ENCODE results near the gene RGS3.

GRCh38 chr9:113566712-113567071 lies 103.2 kb downstream of the RGS3 start:
- TF ChIP-seq PATZ1 (CRISPR knock-in tag; IDR thresholded peaks at IDR 0.05; ENCODE audit: borderline replicate concordance) (no peak), ZNF70 (CRISPR knock-in tag; IDR thresholded peaks at IDR 0.05) (no peak), POU6F1 (CRISPR knock-in tag; IDR thresholded peaks at IDR 0.05; ENCODE audit: borderline replicate concordance, low read depth) (no peak), ZFP30 (CRISPR knock-in tag; IDR thresholded peaks at IDR 0.05) (no peak), PPARA (CRISPR knock-in tag; IDR thresholded peaks at IDR 0.05; ENCODE audit: borderline replicate concordance) (no peak), ESRRG (CRISPR knock-in tag; IDR thresholded peaks at IDR 0.05) (no peak), TCF4 (CRISPR knock-in tag; IDR thresholded peaks at IDR 0.05; ENCODE audit: borderline replicate concordance) (no peak), ARNTL (CRISPR knock-in tag; IDR thresholded peaks at IDR 0.05; ENCODE audit: borderline replicate concordance, low read depth) (no peak), SNAI2 (CRISPR knock-in tag; IDR thresholded peaks at IDR 0.05) (no peak), ZFP3 (CRISPR knock-in tag; IDR thresholded peaks at IDR 0.05) (no peak), ZNF8 (CRISPR knock-in tag; IDR thresholded peaks at IDR 0.05) (no peak), ZC3H10 (CRISPR knock-in tag; IDR thresholded peaks at IDR 0.05) (no peak), TOX (CRISPR knock-in tag; IDR thresholded peaks at IDR 0.05; ENCODE audit: borderline replicate concordance) (no peak)
